Keratinocyte (primary cell): ENCODE data around the gene TMTC2.

ENCODE experiments used
- EZH2 ChIP-seq: IDR thresholded peaks from one replicate; pipeline ENCODE4 v1.6.1; 2012; ENCODE audit warnings: inconsistent platforms, mild to moderate bottlenecking, low read length, moderate library complexity
- TF ChIP-seq, protein P1 (sequence below), 3 experiments: IDR thresholded peaks in 1 of 3; conservative IDR thresholded peaks in 1 of 3; optimal IDR thresholded peaks in 1 of 3; 2 replicates in 2 of 3; 3 replicates in 1 of 3; pipeline versions ENCODE3 to v1.5.1; 2011; ENCODE audit warnings: low read length in 3 of 3, mild to moderate bottlenecking in 3 of 3, moderate library complexity in 2 of 3, control low read depth in 1 of 3, inconsistent platforms in 1 of 3; ENCODE audit not compliant: insufficient read depth in 2 of 3; ENCODE audit errors: extremely low read depth in 1 of 3

DNA sequence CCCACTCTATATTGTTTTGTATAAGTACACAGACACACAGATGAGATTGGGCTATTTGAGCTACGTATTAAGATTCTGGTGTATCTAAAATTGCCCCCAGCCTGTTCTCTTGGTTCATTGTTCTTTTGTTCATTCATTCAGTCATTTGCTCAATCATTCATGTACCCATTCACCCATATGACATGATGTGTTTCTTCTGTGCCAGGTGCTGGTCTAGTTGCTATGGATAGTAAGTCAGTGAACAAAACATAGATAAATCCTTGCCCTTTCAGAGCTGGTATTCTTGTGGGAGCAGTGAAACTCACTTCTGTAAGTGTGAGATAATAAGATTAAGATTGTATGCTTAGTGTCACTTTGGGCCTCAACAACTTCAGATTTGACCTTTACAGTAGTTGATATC, 191.3 kb downstream of the TMTC2 start:
- TF ChIP-seq EZH2: no peak
- TF ChIP-seq, protein P1, sequence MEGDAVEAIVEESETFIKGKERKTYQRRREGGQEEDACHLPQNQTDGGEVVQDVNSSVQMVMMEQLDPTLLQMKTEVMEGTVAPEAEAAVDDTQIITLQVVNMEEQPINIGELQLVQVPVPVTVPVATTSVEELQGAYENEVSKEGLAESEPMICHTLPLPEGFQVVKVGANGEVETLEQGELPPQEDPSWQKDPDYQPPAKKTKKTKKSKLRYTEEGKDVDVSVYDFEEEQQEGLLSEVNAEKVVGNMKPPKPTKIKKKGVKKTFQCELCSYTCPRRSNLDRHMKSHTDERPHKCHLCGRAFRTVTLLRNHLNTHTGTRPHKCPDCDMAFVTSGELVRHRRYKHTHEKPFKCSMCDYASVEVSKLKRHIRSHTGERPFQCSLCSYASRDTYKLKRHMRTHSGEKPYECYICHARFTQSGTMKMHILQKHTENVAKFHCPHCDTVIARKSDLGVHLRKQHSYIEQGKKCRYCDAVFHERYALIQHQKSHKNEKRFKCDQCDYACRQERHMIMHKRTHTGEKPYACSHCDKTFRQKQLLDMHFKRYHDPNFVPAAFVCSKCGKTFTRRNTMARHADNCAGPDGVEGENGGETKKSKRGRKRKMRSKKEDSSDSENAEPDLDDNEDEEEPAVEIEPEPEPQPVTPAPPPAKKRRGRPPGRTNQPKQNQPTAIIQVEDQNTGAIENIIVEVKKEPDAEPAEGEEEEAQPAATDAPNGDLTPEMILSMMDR (optimal IDR thresholded peaks at IDR 0.05 in 1 of 3, IDR thresholded peaks at IDR 0.05 in 1 of 3, conservative IDR thresholded peaks at IDR 0.05 in 1 of 3; ENCODE audit: extremely low read depth in 1 of 3, insufficient read depth in 2 of 3, low read length in 3 of 3): no peak
